ENCODE data around the gene ZMYM2.

Gene ZMYM2

DNA sequence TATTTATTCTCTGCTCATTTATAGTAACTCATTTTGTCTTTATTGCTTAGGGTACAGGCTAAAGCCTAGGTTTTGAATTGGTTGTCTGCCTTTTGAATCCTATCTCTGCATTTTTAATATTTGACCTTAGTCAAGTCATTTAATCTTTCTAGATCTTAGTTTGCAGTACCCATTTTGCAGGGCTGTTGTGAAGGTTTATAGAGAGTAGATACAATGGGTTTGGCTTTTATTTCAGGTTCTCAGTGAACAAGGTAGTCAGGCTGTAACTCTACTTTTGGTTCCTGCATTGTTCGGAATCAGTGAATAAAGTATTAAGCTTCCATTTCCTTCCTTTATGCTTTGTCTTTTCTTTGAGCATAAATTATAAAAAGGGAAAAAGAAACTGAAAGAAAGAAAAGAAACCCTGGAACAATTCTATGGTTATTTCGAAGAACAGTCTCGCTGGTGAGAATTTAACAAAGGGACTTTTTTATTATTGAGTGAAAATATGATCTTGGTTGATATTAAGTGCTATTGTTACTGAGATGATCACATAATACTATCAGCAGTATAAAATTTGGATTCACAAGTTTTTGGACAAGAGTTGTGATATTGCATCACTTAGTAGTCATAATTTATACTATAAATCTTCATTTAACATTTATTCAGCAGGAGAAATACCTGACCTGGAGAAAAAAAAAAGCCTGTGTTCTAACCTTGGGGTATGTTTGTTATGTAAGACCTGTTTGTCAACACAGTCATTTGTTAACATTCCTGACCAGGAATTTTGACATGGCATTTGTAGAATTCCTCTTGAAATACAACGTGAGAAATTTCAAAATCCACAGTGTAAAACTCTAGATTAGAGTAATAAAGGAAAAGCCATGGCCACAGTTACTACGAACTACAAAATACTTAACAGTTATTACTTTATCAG is 91.3 kb downstream of the ZMYM2 start:
- no peak for DNase-seq

DNA sequence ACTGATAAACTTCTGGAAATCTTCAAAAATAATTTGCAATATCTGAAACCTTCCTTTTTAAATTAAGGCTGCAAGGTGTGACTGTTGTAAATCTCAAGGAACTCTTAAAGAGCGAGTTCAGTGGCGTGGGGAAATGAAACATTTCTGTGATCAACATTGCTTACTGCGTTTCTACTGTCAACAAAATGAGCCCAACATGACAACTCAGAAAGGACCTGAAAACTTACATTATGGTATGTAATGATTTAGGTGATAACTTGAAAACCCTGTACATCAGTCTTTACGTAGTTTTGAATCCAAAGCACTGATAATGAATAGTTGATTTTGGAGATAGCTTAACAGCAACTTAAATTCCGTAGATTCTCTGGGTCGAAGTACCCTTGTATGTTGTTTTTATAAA is 92.8 kb downstream of the ZMYM2 start:
- DNase-seq: no peak

DNA sequence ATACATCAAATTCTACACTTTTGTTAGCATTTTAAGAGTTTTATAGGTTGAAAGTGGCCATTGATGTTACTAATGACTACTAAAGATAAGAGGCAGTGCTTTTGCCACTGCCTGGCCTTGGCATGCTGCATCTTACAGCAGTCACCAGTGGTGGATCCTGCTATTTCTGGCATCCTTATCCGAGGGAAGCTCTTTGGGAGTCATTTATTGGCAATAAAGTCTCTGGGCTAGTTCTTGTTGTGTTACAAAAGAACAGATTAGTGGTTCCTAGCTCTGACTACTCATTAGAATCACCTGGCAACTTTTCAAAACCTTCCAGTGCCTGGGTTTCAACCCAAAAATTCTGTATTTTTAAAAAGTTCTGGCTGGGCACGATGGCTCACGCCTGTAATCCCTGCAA is 94.5 kb downstream of the ZMYM2 start:
- no peak for DNase-seq

DNA sequence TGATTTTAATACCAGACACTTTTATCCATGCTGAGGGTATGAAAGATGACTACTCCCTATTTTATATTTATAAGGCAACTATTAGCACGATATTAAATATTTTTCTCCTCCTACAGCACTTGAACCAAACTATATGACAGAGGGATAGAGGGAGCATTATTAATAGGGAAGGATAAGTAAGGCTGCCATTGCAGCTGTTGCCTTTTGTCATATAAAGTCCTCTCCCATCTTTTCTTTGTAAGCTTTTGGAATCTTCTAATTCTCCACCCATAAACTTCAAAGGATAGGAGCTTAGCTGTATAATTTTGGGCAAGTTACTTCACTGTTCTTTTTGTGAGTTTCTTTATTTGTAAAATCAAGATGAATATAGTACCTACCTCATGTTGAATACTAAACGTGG is 95.4 kb downstream of the ZMYM2 start:
- no peak for DNase-seq

DNA sequence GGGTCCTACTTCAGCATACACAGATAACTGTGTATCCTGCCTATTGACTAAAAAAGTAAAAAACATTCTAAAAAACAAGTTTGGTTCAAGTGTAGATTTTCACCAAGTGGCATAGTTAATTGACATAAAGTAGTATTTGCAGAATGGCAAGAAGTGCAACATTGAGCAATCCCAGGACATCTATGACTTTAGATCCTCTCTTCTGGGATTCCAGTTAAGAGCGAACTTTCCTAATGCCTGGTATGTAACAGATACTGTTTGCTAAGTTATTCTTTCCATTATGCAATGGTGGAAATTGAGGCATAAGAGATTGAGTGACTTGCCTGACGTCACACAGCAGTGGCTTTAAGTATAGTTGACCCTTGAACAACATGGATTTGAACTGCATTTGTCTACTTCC is 96.1 kb downstream of the ZMYM2 start:
- no peak for DNase-seq

DNA sequence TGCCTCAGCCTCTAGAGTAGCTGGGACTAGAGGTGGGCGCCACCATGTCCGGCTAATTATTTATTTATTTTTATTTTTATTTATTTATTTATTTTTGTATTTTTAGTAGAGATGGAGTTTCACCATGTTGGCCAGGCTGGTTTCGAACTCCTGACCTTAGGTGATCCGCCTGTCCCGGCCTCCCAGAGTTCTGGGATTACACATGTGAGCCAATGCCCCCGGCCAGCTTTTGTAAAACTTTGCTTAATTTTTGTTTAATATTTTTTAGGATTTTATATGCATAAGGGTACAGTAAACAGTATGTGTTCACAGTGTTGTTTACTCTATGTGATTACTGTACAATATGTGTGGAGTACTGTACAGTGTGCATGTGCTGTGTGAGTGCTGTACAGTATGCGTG is 98.7 kb downstream of the ZMYM2 start:
- DNase-seq: no peak

DNA sequence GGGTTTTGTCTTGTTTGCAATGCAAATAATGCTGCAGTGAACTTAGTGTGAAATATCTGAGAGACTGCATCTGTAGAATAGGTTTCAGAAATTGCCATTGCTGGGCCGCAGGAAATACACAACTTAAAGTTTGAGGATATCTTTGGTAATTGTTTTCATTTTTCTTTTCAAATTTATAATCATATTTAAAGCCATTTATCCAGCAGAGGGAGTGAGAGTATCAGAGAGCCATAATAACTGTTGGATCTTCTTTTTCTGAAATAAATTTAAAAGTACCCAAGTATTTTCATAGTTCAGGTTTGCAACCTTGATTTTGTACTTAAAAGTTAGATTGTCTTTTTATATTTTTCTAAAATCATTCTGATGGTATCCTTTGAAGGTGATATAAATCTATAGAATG is 99.4 kb downstream of the ZMYM2 start:
- DNase-seq: no peak

DNA sequence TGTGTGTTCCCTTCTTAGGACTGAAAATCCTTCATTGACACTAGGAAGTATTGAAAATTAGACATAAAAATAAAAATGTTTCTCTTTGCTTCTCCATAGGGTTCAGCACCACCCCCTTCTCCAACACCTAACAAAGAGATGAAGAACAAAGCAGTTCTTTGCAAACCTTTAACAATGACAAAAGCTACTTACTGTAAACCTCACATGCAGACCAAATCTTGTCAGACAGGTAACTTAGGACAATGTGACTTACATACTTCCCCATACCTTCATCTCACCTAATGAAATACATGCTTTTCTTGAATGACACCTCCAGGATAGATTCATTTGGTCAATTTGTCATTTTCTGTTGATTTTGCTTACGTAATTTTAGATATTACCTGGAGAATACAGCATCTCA is 99.9 kb downstream of the ZMYM2 start:
- no peak for DNase-seq

DNA sequence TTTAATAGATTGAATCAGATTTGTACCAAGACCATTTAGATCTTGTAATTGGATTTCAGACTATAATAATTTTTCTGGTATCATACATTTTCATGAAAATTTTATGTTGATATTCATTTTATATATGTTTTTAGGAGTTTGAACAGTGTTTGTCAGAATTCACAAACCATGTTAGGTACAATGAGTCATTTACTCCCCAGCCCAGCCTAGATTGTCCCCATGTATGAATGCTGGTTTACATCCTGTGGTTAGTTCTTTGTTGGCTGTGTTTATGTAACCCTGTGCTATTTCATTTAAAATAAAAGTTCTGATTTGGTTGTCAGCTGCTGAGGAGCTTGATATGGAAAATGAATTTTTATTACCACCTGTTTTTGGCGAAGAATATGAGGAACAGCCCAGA is 105.6 kb downstream of the ZMYM2 start:
- no peak for DNase-seq

DNA sequence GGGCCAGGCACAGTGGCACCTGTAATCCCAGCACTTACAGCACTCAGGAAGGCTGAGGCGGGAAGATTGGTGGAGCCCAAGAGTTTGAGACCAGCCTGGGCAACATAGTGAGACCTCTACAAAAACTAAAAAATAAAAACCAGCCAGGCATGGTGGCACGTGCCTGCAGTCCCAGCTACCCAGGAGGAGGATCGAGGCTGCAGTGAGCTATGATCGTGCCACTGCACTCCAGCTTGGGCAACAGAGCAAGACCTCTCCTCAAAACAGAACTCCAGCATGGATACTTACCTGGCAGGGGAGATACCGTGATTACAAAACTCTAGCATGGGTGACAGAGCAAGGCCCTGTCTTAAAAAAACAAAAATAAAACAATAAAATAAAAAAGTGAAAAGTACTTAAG is 107.0 kb downstream of the ZMYM2 start:
- DNase-seq: no peak

DNA sequence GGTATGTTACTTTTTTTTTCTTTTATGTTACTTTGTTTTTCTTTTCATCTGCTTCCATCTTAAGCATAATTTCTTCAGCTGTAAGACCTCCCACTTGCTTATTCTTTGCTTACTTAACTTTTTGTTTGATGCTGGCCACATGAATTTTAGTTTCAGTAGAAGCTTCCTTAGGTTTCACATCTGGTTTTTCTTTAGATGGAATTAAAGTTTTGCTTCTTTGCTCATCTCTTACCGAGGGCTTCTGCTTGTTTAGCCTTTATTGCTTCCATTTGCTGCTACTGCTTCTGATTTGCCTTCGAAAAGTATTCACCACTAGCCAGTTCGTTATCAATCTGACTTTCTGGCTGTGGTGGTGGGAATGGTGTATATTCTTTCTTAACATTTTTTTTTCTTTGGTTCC is 111.4 kb downstream of the ZMYM2 start:
- DNase-seq: no peak

DNA sequence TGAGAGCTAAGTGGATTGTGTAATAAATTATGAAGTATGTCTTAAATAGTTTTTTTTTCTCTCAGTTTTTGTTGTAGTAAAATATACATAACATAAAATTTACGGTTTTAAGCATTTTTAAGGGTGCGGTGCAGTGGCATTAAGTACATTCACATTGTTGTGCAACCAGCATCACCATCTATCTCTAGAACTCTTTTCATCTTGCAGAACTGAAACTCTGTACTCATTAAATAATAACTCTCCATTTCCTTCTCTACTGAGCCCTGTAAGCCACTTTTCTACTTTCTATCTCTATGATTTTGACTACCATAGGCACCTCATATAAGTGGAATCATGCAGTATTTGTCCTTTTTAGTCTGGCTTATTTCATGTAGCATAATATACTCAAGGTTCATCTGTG is 115.2 kb downstream of the ZMYM2 start:
- no peak for DNase-seq

DNA sequence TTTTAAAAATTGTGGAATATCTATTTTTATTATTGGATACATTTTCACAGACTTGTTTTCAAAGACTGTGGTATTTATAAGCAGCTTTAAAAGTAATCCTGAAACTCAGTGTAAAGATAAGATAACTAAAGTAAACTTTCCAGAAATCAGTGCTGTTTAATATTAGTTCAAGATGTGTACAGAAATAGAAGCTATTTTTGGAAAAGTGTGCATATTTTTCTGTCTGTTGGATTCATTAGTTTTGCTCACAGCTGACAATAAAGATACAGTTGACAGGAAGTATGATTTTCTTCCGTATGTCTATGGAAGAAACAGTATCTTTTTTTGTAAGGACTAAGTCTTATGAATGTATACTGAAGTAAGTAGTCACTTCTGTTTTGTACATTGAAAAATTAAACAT is 116.4 kb downstream of the ZMYM2 start:
- no peak for DNase-seq

DNA sequence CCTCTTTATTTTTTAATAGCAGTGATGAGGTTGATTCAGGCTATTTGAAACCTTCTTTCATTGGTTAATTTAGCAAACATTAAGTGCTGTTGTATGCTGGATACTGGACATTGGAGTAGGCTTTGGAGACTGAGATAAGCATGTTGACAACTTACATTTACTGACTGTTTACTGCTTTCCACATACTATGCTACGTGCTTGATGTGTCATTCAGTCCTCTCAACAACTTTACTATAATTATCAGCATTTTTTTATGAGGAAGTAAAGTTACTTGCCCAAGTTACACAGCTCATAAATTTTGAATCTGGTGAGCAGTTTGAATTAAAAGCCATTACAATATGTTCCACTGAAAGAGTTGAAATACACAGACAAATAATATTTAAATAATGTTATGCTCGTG is 118.6 kb downstream of the ZMYM2 start:
- DNase-seq: no peak

DNA sequence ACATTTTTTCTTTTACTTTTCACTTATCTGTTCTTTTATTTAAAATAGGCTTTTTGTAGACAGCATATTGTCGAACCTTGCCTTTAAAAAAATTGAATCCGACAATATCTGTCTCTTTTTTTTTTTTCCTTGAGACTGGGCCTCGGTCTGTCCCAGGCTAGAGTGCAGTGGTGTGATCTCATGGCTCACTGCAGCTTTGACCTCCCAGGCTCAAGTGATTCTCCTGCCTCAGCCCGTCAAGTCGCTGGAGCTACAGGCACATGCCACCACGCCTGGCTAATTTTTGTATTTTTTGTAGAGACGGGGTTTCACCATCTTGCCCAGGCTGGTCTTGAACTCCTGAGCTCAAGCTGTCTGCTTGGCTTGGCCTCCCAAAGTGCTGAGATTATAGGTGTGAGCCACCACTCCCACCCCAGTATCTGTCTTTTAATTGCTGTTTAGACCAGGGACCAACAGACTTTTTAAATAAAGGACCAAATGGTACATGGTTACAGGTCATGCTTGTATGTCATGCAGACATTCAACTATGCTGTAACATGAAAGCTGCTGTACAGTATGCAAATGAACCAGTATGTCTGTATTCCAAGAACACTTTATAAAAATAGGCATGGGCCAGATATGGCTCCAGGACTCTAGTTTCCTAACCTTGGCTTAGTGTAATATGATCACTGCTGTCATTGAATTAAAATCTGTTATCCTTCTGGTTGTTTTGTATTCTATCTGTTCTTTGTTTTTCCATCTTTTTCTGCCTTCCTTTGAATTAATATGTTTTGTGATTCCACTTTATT is 122.0 kb downstream of the ZMYM2 start:
- no peak for DNase-seq

DNA sequence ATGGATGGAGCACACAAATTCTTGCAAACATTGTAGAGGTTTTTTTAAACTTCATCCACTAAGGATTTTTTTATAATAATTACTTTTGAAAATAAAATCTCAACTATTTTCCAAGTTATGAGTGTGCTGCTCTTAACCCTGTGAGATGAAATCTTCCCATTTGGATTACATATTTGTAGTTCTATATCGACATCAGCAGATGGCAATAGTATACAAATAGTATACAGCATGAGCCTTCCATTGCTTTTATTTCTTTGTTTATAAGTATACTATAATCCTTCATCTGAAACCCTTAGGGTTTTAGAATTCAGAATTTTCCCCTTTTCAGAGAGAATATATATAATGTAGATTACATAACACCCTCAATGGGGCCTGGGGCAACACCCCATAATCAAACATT is 131.8 kb downstream of the ZMYM2 start:
- DNase-seq: peak; percentile 35

DNA sequence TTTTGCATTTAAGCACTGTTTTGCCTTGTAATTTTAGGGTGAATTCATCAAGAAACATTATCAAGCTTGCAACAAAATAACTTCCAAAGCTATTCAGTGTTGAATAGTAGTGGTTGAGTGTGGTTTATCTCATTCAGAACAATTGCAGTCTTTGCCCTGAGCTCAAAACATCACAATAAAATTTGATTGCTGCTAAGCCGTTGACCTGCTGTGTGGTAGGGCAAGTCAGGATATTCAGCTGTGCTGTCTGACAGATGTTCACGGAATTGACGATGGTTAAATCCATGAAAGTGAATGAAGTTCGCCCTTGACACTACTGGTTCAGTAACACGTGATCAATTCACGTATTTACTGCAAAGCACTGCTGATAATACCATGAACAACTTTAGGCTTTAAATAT is 135.4 kb downstream of the ZMYM2 start:
- DNase-seq: no peak

DNA sequence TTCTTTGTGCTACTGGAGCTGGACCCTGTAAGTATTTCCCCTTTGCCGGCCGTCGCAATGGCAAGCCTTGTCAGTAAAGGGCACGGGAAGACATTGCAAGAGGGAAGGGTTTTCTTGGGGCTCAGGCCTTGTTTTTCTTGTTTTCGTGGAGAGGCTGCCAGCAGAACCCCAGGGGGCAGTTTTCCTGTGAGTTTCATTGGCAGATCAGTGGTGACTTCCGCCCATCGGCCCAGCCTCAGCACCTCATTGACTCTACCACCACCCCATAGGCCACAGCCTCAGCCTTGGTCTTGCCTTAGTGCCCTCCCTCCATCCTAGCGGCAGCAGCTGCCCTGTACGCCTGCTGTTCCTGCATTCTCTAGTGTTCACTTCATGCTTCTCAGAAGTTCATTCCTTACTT is 140.8 kb downstream of the ZMYM2 start:
- DNase-seq: no peak

DNA sequence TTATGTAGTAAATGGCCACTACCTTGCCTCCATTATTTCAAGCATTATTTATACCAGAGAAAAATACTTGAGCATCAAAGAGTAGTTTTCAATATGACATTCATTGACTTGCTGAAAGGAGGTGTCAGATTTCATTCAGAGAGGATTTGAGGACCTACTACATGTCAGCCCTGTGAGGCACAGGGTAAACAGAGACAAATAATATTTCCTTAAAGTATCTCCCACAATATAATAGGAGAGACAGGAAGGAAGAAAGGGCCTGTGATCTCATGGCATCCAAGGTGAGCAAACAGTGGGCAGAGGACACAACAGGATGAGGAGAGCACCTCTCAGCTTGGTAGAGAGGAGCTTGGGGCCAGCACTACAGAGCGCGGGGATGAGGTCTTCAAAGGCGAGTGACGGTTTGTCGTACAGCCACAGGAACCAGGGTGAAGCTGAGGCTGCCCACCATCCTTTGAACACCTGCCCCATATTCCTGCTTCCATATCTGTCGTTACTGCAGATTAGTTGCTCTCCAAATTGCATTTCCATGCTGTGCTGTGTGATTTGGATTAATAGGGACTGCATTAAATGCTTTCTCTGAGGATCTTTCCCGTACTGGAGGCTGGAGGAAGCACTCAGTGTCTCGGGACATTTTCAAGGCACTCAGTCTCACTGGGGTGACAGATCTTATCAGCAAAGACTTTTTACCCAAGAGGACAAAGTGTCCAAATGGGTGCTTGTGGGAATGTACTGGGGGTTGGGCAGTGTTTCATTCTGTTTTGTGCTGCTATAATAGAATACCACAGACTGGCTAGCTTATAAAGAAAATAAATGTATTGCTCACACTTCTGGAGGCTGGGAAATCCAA is 143.2 kb downstream of the ZMYM2 start:
- DNase-seq: no peak

DNA sequence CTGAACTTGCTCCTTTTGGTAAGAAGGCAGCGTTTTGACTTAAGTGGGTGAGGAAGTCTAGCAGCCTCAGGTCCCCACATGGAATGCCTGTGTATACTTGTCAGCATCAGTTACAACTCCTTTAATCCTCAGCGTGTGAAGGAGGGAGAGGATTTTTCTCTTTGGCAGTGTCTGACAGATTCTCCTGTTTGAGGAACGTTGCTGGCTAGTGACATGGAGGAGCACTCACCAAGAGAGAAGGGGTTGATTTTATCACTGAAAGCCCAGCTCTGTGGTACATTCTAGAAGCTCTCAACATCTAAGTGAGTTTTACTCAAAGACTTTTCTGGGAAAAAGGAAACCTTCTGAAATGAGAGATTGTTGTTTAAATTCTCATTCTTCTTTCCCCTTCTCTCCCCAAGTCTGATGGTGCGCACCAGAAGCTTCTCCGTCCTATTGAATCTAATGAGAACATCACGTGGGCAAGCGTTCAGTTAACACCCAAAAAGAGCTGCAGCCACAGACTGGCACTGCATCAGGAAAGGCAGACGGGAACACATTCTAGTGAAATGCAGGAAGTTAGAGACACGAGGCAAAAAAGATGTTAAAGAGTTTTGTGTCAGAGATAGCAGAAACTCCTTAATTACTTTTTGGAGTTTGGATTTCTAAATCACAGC is 144.1 kb downstream of the ZMYM2 start:
- peak; percentile 16 for DNase-seq

DNA sequence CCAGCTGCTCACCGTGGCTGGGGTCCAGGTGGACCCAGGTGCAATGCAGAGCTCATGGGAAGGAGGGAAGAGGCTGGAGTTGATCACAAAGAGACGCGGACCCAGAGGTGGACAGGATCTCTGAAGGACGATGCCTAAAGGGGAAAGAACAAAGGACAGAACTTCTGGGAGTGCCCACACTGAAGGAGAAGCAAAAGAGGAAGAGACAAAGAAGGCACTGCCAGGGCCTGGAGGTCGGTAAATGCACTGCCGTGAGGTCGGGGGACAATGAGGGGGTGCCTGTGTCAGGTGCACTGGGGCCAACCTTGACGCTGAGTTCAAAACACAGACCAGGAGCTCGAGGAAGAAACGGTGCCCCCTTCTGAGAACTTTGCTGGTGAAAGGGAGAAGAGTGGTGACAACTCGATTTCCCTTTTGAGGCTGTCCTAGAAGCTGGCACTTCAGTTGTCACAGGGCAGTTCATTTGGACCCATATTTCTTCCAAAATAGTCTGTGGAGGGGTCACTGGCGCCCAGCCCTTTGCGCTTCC is 146.7 kb downstream of the ZMYM2 start:
- DNase-seq: no peak

DNA sequence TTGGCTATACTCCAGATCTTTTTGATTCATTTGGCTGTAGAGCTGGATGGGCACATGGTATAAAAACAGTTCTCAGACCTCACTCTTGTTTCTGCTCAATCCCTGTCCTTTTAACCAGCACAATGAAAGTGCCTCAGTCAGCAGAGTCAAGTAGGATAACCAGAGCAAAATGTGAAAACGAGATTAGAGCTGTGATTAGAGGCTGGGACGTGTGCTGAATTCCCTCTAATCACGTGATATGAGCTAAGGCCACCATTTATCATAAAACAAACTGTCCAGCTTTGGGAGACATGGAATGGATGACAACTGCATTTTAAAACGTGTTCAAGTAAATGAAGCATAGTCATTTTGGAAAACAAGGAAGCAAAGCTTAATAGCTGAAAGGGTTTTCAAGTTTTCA is 148.2 kb downstream of the ZMYM2 start:
- DNase-seq: no peak

DNA sequence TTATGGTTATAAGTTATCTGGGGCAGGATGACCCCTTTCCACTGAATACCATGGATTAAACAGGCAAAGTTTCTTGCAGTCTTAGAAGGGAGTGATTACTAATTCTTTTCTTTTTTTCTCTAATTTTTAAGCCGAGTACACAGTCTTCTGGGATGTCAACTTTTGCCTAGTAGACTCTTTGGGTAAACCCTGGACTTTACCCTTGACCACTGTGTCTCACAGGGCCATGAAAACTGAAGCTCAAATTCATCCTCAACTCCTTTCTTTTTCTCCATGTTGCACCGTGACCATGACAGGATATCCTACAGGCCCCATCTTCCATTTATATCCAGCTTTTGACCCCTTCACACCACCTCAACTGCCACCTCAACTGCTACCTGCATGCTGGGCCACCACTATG is 150.5 kb downstream of the ZMYM2 start:
- no peak for DNase-seq
